ENCODE results near the gene SETBP1.

SETBP1 gene

GRCh38 chr18:44945888-44946401 is 265.3 kb downstream of the SETBP1 start:
- DNase-seq = no peak

- DNase-seq = no peak
These were observed 265.9 kb downstream of the SETBP1 start for GRCh38 chr18:44946529-44947113.

GRCh38 chr18:44949967-44950366 is 269.3 kb downstream of the SETBP1 start:
- DNase-seq = no peak

- DNase-seq = no peak
These were observed 270.1 kb downstream of the SETBP1 start for GRCh38 chr18:44950685-44951195.

GRCh38 chr18:44951748-44952147 is 271.1 kb downstream of the SETBP1 start:
- DNase-seq = no peak

GRCh38 chr18:44954257-44954656 is 273.6 kb downstream of the SETBP1 start:
- DNase-seq = no peak

- DNase-seq = no peak
These were observed 275.1 kb downstream of the SETBP1 start for GRCh38 chr18:44955825-44956224.

GRCh38 chr18:44957025-44957424 is 276.3 kb downstream of the SETBP1 start:
- no peak for DNase-seq

- no peak for DNase-seq
These were observed 276.8 kb downstream of the SETBP1 start for GRCh38 chr18:44957461-44957860.

GRCh38 chr18:44958040-44958439 is 277.4 kb downstream of the SETBP1 start:
- DNase-seq = no peak

- DNase-seq = no peak
These were observed 277.8 kb downstream of the SETBP1 start for GRCh38 chr18:44958455-44958854.

- DNase-seq = no peak
These were observed 278.3 kb downstream of the SETBP1 start for GRCh38 chr18:44959013-44959412.

GRCh38 chr18:44960580-44960979 is 279.9 kb downstream of the SETBP1 start:
- no peak for DNase-seq

- DNase-seq = no peak
These were observed 280.8 kb downstream of the SETBP1 start for GRCh38 chr18:44961288-44961995.

GRCh38 chr18:44967599-44967998 is 286.9 kb downstream of the SETBP1 start:
- no peak for DNase-seq

- DNase-seq = no peak
These were observed 287.6 kb downstream of the SETBP1 start for GRCh38 chr18:44968336-44968735.

GRCh38 chr18:44969214-44969795 is 288.6 kb downstream of the SETBP1 start:
- no peak for DNase-seq

GRCh38 chr18:44973282-44973681 is 292.6 kb downstream of the SETBP1 start:
- DNase-seq = no peak

GRCh38 chr18:44974174-44974573 is 293.5 kb downstream of the SETBP1 start:
- DNase-seq = no peak

GRCh38 chr18:44977856-44978255 is 297.2 kb downstream of the SETBP1 start:
- no peak for DNase-seq

GRCh38 chr18:44979748-44980147 is 299.1 kb downstream of the SETBP1 start:
- no peak for DNase-seq

GRCh38 chr18:44981121-44981520 is 300.4 kb downstream of the SETBP1 start:
- no peak for DNase-seq

GRCh38 chr18:44986933-44987332 is 306.2 kb downstream of the SETBP1 start:
- DNase-seq = no peak

GRCh38 chr18:44987371-44987770 is 306.7 kb downstream of the SETBP1 start:
- DNase-seq = no peak

All from HCEC 1CT (cell line).